ENCODE measurements around the gene PAX7.

- TF ChIP-seq ETV6 (IDR thresholded peaks at IDR 0.05; ENCODE audit: borderline replicate concordance in 1 of 2, low read depth in 2 of 2, low read length in 1 of 2) (no peak), ETV6 (CRISPR knock-in tag; IDR thresholded peaks at IDR 0.05; ENCODE audit: borderline replicate concordance) (no peak), CTCF (IDR thresholded peaks at IDR 0.05 in 2 of 3, conservative IDR thresholded peaks at IDR 0.05 in 1 of 3; ENCODE audit: insufficient read depth in 2 of 3, low read depth in 1 of 3, low read length in 3 of 3) (no peak), MXI1 (IDR thresholded peaks at IDR 0.05; ENCODE audit: low read depth, low read length) (no peak), SETDB1 (IDR thresholded peaks at IDR 0.05; ENCODE audit: low read length) (no peak)
Measured at GRCh38 chr1:18724801-18725200, 94.2 kb downstream of the PAX7 start.
